Heart right ventricle (tissue), 16 donors: ENCODE measurements around the gene GATAD2B. TPM values are rescaled to one million over a fixed set of nuclear protein-coding genes. Genes with fewer than 3 reads are reported as not detected.

ENCODE experiments used
- ATAC-seq, 8 donors: fragments of 200-7000 bp; cut with Tn5 transposase; one replicate each; pipeline ENCODE4 v1.9.1; 2020; ENCODE audit warnings: mild to moderate bottlenecking in 8 of 8, moderate library complexity in 8 of 8, moderate number of reproducible peaks in 1 of 8
- DNase-seq, 2 donors: peaks; one replicate each; pipeline ENCODE4 v3.0.0-alpha.2; 2020
- H3K27ac ChIP-seq, 10 donors: fragments of 200-600 bp; sonication (generic) in 2 of 10; one replicate each; pipeline versions ENCODE4 v1.5.0 to v1.8.0; 2020 to 2022; ENCODE audit warnings: mild to moderate bottlenecking in 3 of 10
- H3K27me3 ChIP-seq, 7 donors: fragments of 200-600 bp; one replicate each; pipeline ENCODE4 v1.8.0; 2021 to 2022; ENCODE audit warnings: mild to moderate bottlenecking in 2 of 7
- H3K36me3 ChIP-seq, 9 donors: fragments of 200-600 bp; sonication (generic) in 1 of 9; one replicate each; pipeline versions ENCODE4 v1.5.0 to v1.8.0; 2020 to 2022; ENCODE audit warnings: mild to moderate bottlenecking in 2 of 9
- H3K4me1 ChIP-seq, 9 donors: fragments of 200-600 bp; sonication (generic) in 1 of 9; one replicate each; pipeline versions ENCODE4 v1.5.0 to v1.8.0; 2020 to 2022; ENCODE audit warnings: mild to moderate bottlenecking in 4 of 9
- H3K4me3 ChIP-seq, 10 donors: fragments of 200-600 bp; sonication (generic) in 2 of 10; one replicate each; pipeline versions ENCODE4 v1.5.0 to v1.8.0; 2020 to 2022; ENCODE audit warnings: mild to moderate bottlenecking in 7 of 10, moderate library complexity in 2 of 10
- H3K9me3 ChIP-seq, 11 donors: fragments of 200-600 bp in 10 of 11; sonication (generic) in 2 of 11; one replicate each; pipeline versions ENCODE4 v1.5.0 to v1.8.0; 2013 to 2022; ENCODE audit warnings: mild to moderate bottlenecking in 2 of 11, control low read depth in 1 of 11, moderate library complexity in 1 of 11
- CTCF ChIP-seq, 9 donors: fragments of 200-600 bp; sonication (generic) in 2 of 9; IDR thresholded peaks; one replicate each; pipeline versions ENCODE4 v1.5.0 to v1.8.0; 2021 to 2022; ENCODE audit warnings: antibody characterized with exemption in 9 of 9, mild to moderate bottlenecking in 5 of 9, moderate library complexity in 1 of 9
- WGBS, 2 donors: extraction: QIAGEN DNeasy Blood & Tissue Kit; methylation state at CpG; one replicate each; pipeline ENCODE4 v1.1.7; 2013; ENCODE audit warnings: inconsistent platforms in 1 of 2; 5-methylcytosine and 5-hydroxymethylcytosine counted together
- intact Hi-C, 10 donors: fragments of 100-400 bp; cut with DNase I; formaldehyde crosslinking; loops; one replicate each; pipeline versions ENCODE4 v1.11.1 to v1.14.2; 2022
- polyA plus RNA-seq, 2 donors: library from polyadenylated mRNA; stranded (reverse); fragments of 200-250 nt; gene quantifications; one replicate each; pipeline ENCODE4 v1.2.3, GENCODE V29; 2013
- total RNA-seq, 10 donors: library from RNA; stranded (reverse); fragmentation: NEBNext Ultra II Directional in 3 of 10; extraction: Animal tissue kit (Norgen Biotek cat#: 25700) in 3 of 10; gene quantifications; one replicate each; pipeline versions ENCODE4 v1.2.1 to v1.2.4, GENCODE V29; 2021 to 2023
- donor health status: Arrhythmogenic right ventricular cardiomyopathy.
- donor health status: ischemic (EF 13 %, LVEDD 7.1; RV severe dilation, severe dysfunction).
- donor health status: healthy with polysubstance abuse.
- donor health status: DM: no; HTN: yes; CAD: no.
- donor health status: DM: no; HTN: no; CAD: no.
- donor health status: ischemic (EF 25% LVEDD 6.9; RV normal size, moderate dysfunction).
- donor health status: ischemic (EF 25% LVEDD 5.7; RV mildly dilated, moderate dysfunction).
- donor health status: healthy.
- donor health status: DM: yes; HTN: yes; CAD: no.
- donor health status: Ischemic cardiomyopathy.
- donor health status: ischemic (EF 35%, LVEDD 5.7; RV mildly dilated, moderate dysfunction).
- donor health status: nonischemic (EF 11% LVEDD 7.7; RV severe dilation, severe dysfunction).
- donor health status: DM: yes; HTN: yes; CAD: no.
- donor health status: PGD.
- donor health status: ischemic (EF 29% LVEDD 5.4; RV normal size, mild dysfunction).
- donor health status: nonischemic (EF 23%, LVEDD 6.1; RV moderate dilation, normal function).

GATAD2B gene
- total and polyA plus RNA-seq, 12 donors, result 3.9 to 52.6 (median 41.9) TPM

DNA sequence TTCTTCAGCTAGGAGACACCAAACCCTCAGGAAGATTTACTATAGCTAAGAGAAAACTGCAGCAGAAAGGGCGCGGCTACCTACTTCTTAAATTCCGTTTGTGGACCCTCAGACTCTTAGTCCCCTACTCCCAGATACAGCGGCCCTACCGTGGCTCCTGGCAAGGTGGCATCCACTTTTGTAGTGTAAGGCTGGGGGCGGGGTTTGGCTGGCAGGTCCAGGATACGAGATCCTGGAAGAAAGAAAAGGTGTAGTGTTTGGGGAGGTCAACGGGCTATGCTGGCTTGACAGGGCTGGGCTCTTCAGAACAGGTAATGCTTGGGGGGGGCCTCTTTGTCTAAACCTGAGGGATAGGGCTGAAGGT lies 45.2 kb upstream of the GATAD2B start:
- DNase-seq, result no peak
- 1 to 2% methylated on average over 8 of the region's 8 CpGs for WGBS, 2 donors
- intact Hi-C loops, result loop anchor here in 1 of 10 donors (5.0 kb wide), 1 partner anchor 171 kb away; no protein-coding TSS in a partner anchor

GRCh38 chr1:153967107-153967999 lies 44.6 kb upstream of the GATAD2B start, which contains the start of gene CREB3L4:
Gene CREB3L4 (plus strand): TSS chr1:153967902. CDS start chr1:153968526, 624 bp downstream.
- peaks cover 18 to 52% (median 37%) of the 10 kb centered on the region in 9 donors for H3K4me1 ChIP-seq
- 0% methylated on average over 60 of the region's 60 CpGs for WGBS, 2 donors
- H3K4me3 ChIP-seq, result peak within 1 kb of the TSS; percentile 24 to 91 (median 67)
- H3K27me3 ChIP-seq, result no peaks in the 10 kb centered on the region
- peak; percentile 85 to 92 (median 88) for ATAC-seq
- TF ChIP-seq CTCF (IDR thresholded peaks at IDR 0.05), result peak in 8 of 9 donors; percentile 27 to 64 (median 42)
- peak; percentile 89 to 94 for DNase-seq
- intact Hi-C loops, result loop anchor here in 1 of 10 donors (5.0 kb wide), 1 partner anchor 170 kb away; no protein-coding TSS in a partner anchor
- H3K9me3 ChIP-seq, result no peaks in the 10 kb centered on the region
- H3K36me3 ChIP-seq, result no peaks in the 10 kb centered on the region
- H3K27ac ChIP-seq, result peak within 1 kb of the TSS; percentile 80 to 97 (median 94)

More for the DNA sequence above, 45.2 kb upstream of the GATAD2B start:
- Histone ChIP-seq H3K27ac (peak overlapping the region; percentile 80 to 97 (median 94)), H3K36me3 (peaks cover 0 to 6% (median 0%) of the 10 kb centered on the region in 9 donors), H3K4me3 (peak overlapping the region; percentile 24 to 91 (median 67)), H3K4me1 (peaks cover 15 to 47% (median 31%) of the 10 kb centered on the region in 9 donors), H3K9me3 (no peaks in the 10 kb centered on the region), H3K27me3 (no peaks in the 10 kb centered on the region)
- ATAC-seq, result no peak
- TF ChIP-seq CTCF (IDR thresholded peaks at IDR 0.05), result peak in 1 of 9 donors; percentile 2

DNA sequence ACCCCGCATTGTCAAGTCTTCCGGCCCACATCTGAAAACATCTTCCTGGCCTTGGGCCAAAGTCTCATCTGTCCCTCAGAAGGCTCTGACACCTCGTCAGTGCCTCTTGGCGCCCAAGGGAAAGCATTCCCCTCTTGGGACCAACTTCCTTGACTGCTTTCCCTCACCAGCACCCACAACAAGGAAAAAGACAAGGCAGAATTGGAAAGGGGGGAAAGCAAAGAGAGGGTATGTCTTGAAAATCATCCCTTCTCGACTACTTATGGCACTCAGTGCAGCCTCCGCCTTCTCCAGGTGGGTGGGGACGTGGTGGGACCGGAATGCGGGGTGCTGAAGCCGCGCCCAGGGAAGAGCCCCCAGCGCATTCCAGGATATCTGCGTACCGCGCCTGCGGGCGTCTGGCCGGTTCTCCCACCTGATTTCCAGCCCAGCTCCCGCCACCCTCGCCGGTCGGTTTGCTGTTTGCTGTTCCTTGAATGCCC lies 41.1 kb upstream of the GATAD2B start:
- ATAC-seq (peak in 2 of 8 donors; percentile 3 to 5), DNase-seq (no peak)
- Histone ChIP-seq H3K27ac (peak overlapping the region; percentile 90 to 98 (median 96)), H3K36me3 (peaks cover 0 to 29% (median 10%) of the 10 kb centered on the region in 9 donors), H3K4me1 (peaks cover 26 to 84% (median 57%) of the 10 kb centered on the region in 9 donors), H3K27me3 (no peaks in the 10 kb centered on the region), H3K9me3 (no peaks in the 10 kb centered on the region), H3K4me3 (peak overlapping the region; percentile 43 to 83 (median 76))
- 1 to 2% methylated on average over 22 of the region's 22 CpGs for WGBS, 2 donors
- intact Hi-C loops, result no loop called here
- no peak for TF ChIP-seq CTCF (IDR thresholded peaks at IDR 0.05)
